Activated CD4-positive, alpha-beta T cell treated with anti-CD3 and anti-CD28 coated beads for 24 hours (primary cell): ENCODE measurements around the gene HEPH.
"Not testable (repeated sequence)": the region's sequence is repeated elsewhere in the genome, so short reads cannot be mapped to it uniquely, and the experiment has no call there.

Experiments used
- DNase-seq, 2 donors: peaks; one replicate each; pipeline ENCODE4 v3.0.0-alpha.2; 2020; ENCODE audit warnings: low read depth in 2 of 2

Gene HEPH

GRCh38 chrX:66163849-66164411 is at the start of gene HEPH:
Gene HEPH, plus strand, starts transcription at chrX:66164247. Its CDS starts 6,324 bp downstream, at chrX:66170571.
- DNase-seq, result no peak

GRCh38 chrX:66118722-66119121 is 45.3 kb upstream of the HEPH start:
- not testable (repeated sequence) for DNase-seq

- not testable (repeated sequence) for DNase-seq
These were observed 42.7 kb upstream of the HEPH start for GRCh38 chrX:66121354-66121753.

- DNase-seq, result no peak
These were observed 37.4 kb upstream of the HEPH start for GRCh38 chrX:66126662-66127061.

GRCh38 chrX:66130469-66130868 is 33.6 kb upstream of the HEPH start:
- no peak for DNase-seq

GRCh38 chrX:66135284-66135683 is 28.8 kb upstream of the HEPH start:
- not testable (repeated sequence) for DNase-seq

- DNase-seq, result no peak
These were observed 21.7 kb upstream of the HEPH start for GRCh38 chrX:66142351-66142750.

- no peak for DNase-seq
These were observed 19.8 kb upstream of the HEPH start for GRCh38 chrX:66144258-66144657.

- no peak for DNase-seq
These were observed 14.5 kb upstream of the HEPH start for GRCh38 chrX:66149519-66149918.

- no peak for DNase-seq
These were observed 13.9 kb upstream of the HEPH start for GRCh38 chrX:66150163-66150562.

- DNase-seq, result no peak
These were observed 1.7 kb upstream of the HEPH start for GRCh38 chrX:66162331-66162822.

- no peak for DNase-seq
These were observed 600 bp upstream of the HEPH start for GRCh38 chrX:66163447-66163846.

- DNase-seq, result no peak
These were observed 423 bp downstream of the HEPH start for GRCh38 chrX:66164470-66164869.

GRCh38 chrX:66164931-66165330 is 884 bp downstream of the HEPH start:
- no peak for DNase-seq

GRCh38 chrX:66166671-66167070 is 2.6 kb downstream of the HEPH start:
- no peak for DNase-seq

GRCh38 chrX:66167431-66167830 is 3.4 kb downstream of the HEPH start:
- DNase-seq, result no peak

GRCh38 chrX:66176134-66176533 is 12.1 kb downstream of the HEPH start:
- DNase-seq, result no peak

- no peak for DNase-seq
These were observed 27.5 kb downstream of the HEPH start for GRCh38 chrX:66191563-66191962.

GRCh38 chrX:66193821-66194220 is 29.8 kb downstream of the HEPH start:
- no peak for DNase-seq

GRCh38 chrX:66200050-66200664 is 36.1 kb downstream of the HEPH start:
- no peak for DNase-seq

GRCh38 chrX:66200855-66201795 is 37.1 kb downstream of the HEPH start:
- DNase-seq, result no peak

GRCh38 chrX:66203114-66203513 is 39.1 kb downstream of the HEPH start:
- DNase-seq, result no peak

- DNase-seq, result no peak
These were observed 57.8 kb downstream of the HEPH start for GRCh38 chrX:66221856-66222255.
